Measurements from ENCODE around the gene PCDH15. TPM values are rescaled to one million over a fixed set of nuclear protein-coding genes. Genes with fewer than 3 reads are reported as not detected.
A peak's percentile ranks its signal among the peaks of the same experiment; 100 is the strongest.

Gene PCDH15
- polyA plus RNA-seq, 1 of the 3 experiments (the other 2 are of a cell fraction): 0.03 TPM

DNA sequence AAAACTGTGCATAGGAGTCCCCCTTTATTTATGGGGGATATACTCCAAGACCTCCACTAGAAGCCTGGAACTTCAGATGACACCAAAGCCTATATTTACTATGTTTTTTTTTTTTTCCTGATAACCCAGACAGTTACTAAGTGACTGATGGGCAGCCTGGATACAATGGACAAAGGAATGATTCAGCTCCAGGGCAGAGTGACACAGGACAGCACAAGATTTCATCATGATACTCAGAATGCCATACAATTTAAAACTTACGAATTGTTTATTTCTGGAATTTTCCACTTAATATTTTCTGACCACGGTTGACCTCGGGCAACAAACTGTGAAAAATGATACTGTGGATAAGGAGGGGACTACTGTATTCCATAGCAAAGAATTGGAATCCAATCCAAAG, 843.6 kb downstream of the PCDH15 start:
- Histone ChIP-seq H3K4me3 (ENCODE audit: low read depth in 2 of 2, low read length in 1 of 2) (no peak overlapping the region), H3F3A (replicated peaks; ENCODE audit: insufficient read depth) (no peaks in the 10 kb centered on the region), H3K9me2 (no peaks in the 10 kb centered on the region), H3K27me3 (ENCODE audit: insufficient read depth) (no peaks in the 10 kb centered on the region), H3K36me3 (replicated peaks in 1 of 2; ENCODE audit: control insufficient read depth in 1 of 2, insufficient read depth in 2 of 2, low read length in 1 of 2) (no peaks in the 10 kb centered on the region), H4K20me1 (ENCODE audit: insufficient read depth) (no peaks in the 10 kb centered on the region), H3K79me2 (ENCODE audit: insufficient read depth) (no peaks in the 10 kb centered on the region), H2AFZ (ENCODE audit: low read depth) (0 out of 2 replicates have a peak overlapping the region, but pooled peaks have one; percentile 22), H3K9ac (no peak overlapping the region), H3K4me1 (ENCODE audit: control insufficient read depth in 1 of 2, insufficient read depth in 2 of 2, low read depth in 1 of 2, low read length in 1 of 2) (no peaks in the 10 kb centered on the region; a peak in 1 of 4 replicates), H3K9me3 (no peaks in the 10 kb centered on the region), H3K27ac (ENCODE audit: low read depth in 2 of 2, low read length in 1 of 2) (peak overlapping the region in 1 of 2 experiments; percentile 53; a peak in 1 of 4 replicates), H3K4me2 (no peak overlapping the region)
- WGBS (ENCODE audit: low lambda C conversion rate): 4% methylated on average over 3 of the region's 3 CpGs
- POLR2A ChIA-PET: no interaction called here
- DNase-seq: peak; percentile 34
- CTCF ChIA-PET: interaction anchor here (1.5 kb wide), 1 partner anchor 46 kb away, joined by 3 read pairs; no protein-coding TSS in a partner anchor
- 0 out of 2 replicates have a peak, but pooled peaks have one; percentile 19 for TF ChIP-seq GATA2 (CRISPR knock-in tag; IDR thresholded peaks at IDR 0.05)
- peak in 1 of 2 experiments; percentile 38; a peak in 1 of 4 replicates for TF ChIP-seq EP300 (IDR thresholded peaks at IDR 0.05; ENCODE audit: borderline replicate concordance in 1 of 2, low read depth in 1 of 2, low read length in 1 of 2)
- no peak for TF ChIP-seq RFX5 (IDR thresholded peaks at IDR 0.05; ENCODE audit: low read length)

DNA sequence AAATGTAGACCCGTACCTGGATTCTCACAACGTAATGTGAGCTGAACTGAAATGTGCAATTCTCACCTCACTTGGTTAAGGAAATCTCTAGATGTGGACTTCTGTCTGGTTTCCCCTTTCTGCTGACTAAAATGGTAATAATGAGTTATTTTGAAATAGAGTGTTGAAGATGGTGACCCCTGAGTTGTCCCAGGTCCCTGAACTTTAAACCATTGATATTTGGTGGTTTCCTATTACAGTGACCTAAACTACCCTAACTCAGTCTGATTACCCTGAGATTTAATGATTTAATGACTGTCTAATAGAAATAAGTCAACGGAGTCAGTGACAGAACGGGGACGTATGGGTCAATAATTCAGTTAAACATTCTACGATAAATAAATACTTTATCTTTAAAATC, 845.9 kb downstream of the PCDH15 start:
- 66% methylated on average over 6 of the region's 6 CpGs for WGBS (ENCODE audit: low lambda C conversion rate)
- Histone ChIP-seq H3K9me3 (no peaks in the 10 kb centered on the region; the same call in 1 of the 2 replicates), H2AFZ (ENCODE audit: low read depth) (no peak overlapping the region), H3K79me2 (ENCODE audit: insufficient read depth) (no peaks in the 10 kb centered on the region), H3K4me3 (ENCODE audit: low read depth in 2 of 2, low read length in 1 of 2) (no peak overlapping the region), H3K4me2 (no peak overlapping the region), H3K4me1 (ENCODE audit: control insufficient read depth in 1 of 2, insufficient read depth in 2 of 2, low read depth in 1 of 2, low read length in 1 of 2) (no peaks in the 10 kb centered on the region; a peak in 1 of 4 replicates), H3K9me2 (no peaks in the 10 kb centered on the region), H4K20me1 (ENCODE audit: insufficient read depth) (no peaks in the 10 kb centered on the region), H3K27me3 (ENCODE audit: insufficient read depth) (no peaks in the 10 kb centered on the region), H3K27ac (ENCODE audit: low read depth in 2 of 2, low read length in 1 of 2) (no peak overlapping the region), H3K36me3 (replicated peaks in 1 of 2; ENCODE audit: control insufficient read depth in 1 of 2, insufficient read depth in 2 of 2, low read length in 1 of 2) (no peaks in the 10 kb centered on the region), H3K9ac (no peak overlapping the region), H3F3A (replicated peaks; ENCODE audit: insufficient read depth) (no peaks in the 10 kb centered on the region)
- no peak for TF ChIP-seq CHD2 (IDR thresholded peaks at IDR 0.05; ENCODE audit: low read length, partially characterized antibody)
- TF ChIP-seq, protein P1, sequence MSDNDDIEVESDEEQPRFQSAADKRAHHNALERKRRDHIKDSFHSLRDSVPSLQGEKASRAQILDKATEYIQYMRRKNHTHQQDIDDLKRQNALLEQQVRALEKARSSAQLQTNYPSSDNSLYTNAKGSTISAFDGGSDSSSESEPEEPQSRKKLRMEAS (IDR thresholded peaks at IDR 0.05; ENCODE audit: low read depth): no peak
- TF ChIP-seq NFIC (IDR thresholded peaks at IDR 0.05; ENCODE audit: borderline replicate concordance): no peak
- TF ChIP-seq POLR2AphosphoS5 (IDR thresholded peaks at IDR 0.05; ENCODE audit: low read depth, low read length): no peak
- CTCF ChIA-PET: no interaction called here
- POLR2A ChIA-PET: no interaction called here
- DNase-seq: no peak

DNA sequence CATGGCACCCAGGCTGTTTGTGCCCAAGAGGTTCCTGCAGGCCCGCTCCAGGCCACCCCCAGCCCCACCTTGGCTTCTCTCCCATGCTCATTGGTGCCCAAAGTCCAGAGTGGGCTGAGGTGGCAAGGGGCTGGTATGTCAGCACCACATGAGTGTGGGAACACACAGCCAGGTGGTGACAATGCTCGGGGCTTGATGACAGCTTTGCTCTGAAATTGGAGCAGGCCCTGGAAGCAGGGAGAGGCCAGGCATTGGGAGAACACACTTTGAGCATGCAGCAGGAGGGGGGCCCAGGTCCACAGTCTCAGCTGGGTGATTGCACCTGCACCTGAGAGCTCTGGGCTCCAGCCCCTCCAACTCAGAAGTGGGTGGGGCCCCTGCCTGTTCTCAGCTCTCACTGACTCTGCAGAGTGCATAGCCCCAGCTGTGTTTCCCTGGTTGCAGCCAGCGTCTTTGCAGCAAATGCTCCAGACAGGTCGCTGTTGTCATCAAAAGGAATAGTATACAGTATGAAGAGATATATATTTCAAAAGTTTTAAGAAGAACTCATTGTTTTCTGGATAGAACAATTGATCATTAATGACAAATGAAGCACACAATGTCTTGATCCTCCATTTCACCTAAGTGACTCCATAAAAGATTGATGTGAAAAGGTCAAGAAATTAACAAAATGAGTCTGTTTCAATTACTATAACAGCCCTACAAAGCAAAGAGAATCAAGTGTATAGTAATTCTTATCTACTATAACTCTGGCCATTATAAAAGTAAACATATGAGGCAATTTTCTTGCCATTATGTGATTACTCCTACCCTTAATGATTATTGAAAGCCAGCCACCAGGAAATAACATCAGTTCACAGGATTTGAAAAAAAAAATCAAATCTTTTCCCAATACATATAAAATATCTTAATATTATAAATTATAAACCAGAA, 848.1 kb downstream of the PCDH15 start:
- ChIA-PET POLR2A (no interaction called here), CTCF (no interaction called here)
- WGBS (ENCODE audit: low lambda C conversion rate): 18% methylated on average over 3 of the region's 4 CpGs
- Histone ChIP-seq H3F3A (replicated peaks; ENCODE audit: insufficient read depth) (no peaks in the 10 kb centered on the region), H3K79me2 (ENCODE audit: insufficient read depth) (no peaks in the 10 kb centered on the region), H2AFZ (ENCODE audit: low read depth) (no peak overlapping the region), H3K9me2 (no peaks in the 10 kb centered on the region), H3K4me2 (no peak overlapping the region), H3K36me3 (replicated peaks in 1 of 2; ENCODE audit: control insufficient read depth in 1 of 2, insufficient read depth in 2 of 2, low read length in 1 of 2) (no peaks in the 10 kb centered on the region), H3K9ac (no peak overlapping the region), H4K20me1 (ENCODE audit: insufficient read depth) (no peaks in the 10 kb centered on the region), H3K27me3 (ENCODE audit: insufficient read depth) (no peaks in the 10 kb centered on the region), H3K4me1 (ENCODE audit: control insufficient read depth in 1 of 2, insufficient read depth in 2 of 2, low read depth in 1 of 2, low read length in 1 of 2) (no peaks in the 10 kb centered on the region; a peak in 1 of 4 replicates), H3K4me3 (ENCODE audit: low read depth in 2 of 2, low read length in 1 of 2) (no peak overlapping the region), H3K27ac (ENCODE audit: low read depth in 2 of 2, low read length in 1 of 2) (no peak overlapping the region), H3K9me3 (no peaks in the 10 kb centered on the region; the same call in 1 of the 2 replicates)
- no peak for DNase-seq
- TF ChIP-seq EZH2phosphoT487 (IDR thresholded peaks at IDR 0.05; ENCODE audit: borderline replicate concordance, low read depth) (no peak), YY1 (IDR thresholded peaks at IDR 0.05; ENCODE audit: low read depth) (no peak), TAF1 (IDR thresholded peaks at IDR 0.05; ENCODE audit: borderline replicate concordance, low read depth, low read length) (no peak), JUND (IDR thresholded peaks at IDR 0.05) (no peak), GATA2 (CRISPR knock-in tag; IDR thresholded peaks at IDR 0.05) (no peak), RAD21 (IDR thresholded peaks at IDR 0.05; ENCODE audit: low read length) (no peak), NRF1 (IDR thresholded peaks at IDR 0.05; ENCODE audit: low read depth, low read length) (no peak), TCF12 (IDR thresholded peaks at IDR 0.05) (no peak), FOXJ3 (CRISPR knock-in tag; IDR thresholded peaks at IDR 0.05) (no peak)
- TF ChIP-seq, protein P1 (IDR thresholded peaks at IDR 0.05; ENCODE audit: low read depth): no peak
- TF ChIP-seq, protein P2, sequence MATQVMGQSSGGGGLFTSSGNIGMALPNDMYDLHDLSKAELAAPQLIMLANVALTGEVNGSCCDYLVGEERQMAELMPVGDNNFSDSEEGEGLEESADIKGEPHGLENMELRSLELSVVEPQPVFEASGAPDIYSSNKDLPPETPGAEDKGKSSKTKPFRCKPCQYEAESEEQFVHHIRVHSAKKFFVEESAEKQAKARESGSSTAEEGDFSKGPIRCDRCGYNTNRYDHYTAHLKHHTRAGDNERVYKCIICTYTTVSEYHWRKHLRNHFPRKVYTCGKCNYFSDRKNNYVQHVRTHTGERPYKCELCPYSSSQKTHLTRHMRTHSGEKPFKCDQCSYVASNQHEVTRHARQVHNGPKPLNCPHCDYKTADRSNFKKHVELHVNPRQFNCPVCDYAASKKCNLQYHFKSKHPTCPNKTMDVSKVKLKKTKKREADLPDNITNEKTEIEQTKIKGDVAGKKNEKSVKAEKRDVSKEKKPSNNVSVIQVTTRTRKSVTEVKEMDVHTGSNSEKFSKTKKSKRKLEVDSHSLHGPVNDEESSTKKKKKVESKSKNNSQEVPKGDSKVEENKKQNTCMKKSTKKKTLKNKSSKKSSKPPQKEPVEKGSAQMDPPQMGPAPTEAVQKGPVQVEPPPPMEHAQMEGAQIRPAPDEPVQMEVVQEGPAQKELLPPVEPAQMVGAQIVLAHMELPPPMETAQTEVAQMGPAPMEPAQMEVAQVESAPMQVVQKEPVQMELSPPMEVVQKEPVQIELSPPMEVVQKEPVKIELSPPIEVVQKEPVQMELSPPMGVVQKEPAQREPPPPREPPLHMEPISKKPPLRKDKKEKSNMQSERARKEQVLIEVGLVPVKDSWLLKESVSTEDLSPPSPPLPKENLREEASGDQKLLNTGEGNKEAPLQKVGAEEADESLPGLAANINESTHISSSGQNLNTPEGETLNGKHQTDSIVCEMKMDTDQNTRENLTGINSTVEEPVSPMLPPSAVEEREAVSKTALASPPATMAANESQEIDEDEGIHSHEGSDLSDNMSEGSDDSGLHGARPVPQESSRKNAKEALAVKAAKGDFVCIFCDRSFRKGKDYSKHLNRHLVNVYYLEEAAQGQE (IDR thresholded peaks at IDR 0.05; ENCODE audit: low read depth, low read length): no peak
